Panc1 (cell line): Measurements from ENCODE around the gene BTBD9. TPM values are rescaled to one million over a fixed set of nuclear protein-coding genes. Genes with fewer than 3 reads are reported as not detected.

Source experiments
- ATAC-seq: fragments of 200-7000 bp; cut with Tn5 transposase; 2 replicates; pipeline ENCODE4 v1.9.1; 2020; ENCODE audit warnings: mild to moderate bottlenecking, moderate library complexity
- BruUV-seq: library from RNA; stranded (reverse); fragments of 400-500 nt; replicated peaks from 2 replicates; lab custom pipeline; 2021; lab: Mats Ljungman, UMichigan
- CTCF ChIA-PET: fragments of 300-600 bp; sonication (Branson Sonifier 250); formaldehyde crosslinking; loops from one replicate; lab custom pipeline; 2022; ENCODE audit warnings: antibody characterized with exemption; lab: Charles Lee
- POLR2A ChIA-PET: fragments of 300-600 bp; sonication (Branson Sonifier 250); formaldehyde crosslinking; loops from one replicate; lab custom pipeline; 2022; ENCODE audit warnings: antibody characterized with exemption; lab: Charles Lee
- DNase-seq: peaks from one replicate; pipeline ENCODE4 v3.0.0-alpha.2; 2010; ENCODE audit warnings: low read depth, low spot score
- H3K27ac ChIP-seq: 2 replicates; pipeline ENCODE4 v1.5.1; 2011; ENCODE audit warnings: mild to moderate bottlenecking, low read length, inconsistent platforms
- H3K27me3 ChIP-seq: fragments of 200-500 bp; sonication (Bioruptor generic); 2 replicates; pipeline ENCODE4 v1.6.0; 2014; ENCODE audit warnings: low read length, inconsistent platforms; ENCODE audit not compliant: control insufficient read depth, insufficient read depth
- H3K36me3 ChIP-seq: fragments of 200-500 bp; sonication (Bioruptor generic); 2 replicates; pipeline ENCODE4 v1.5.1; 2014; ENCODE audit warnings: inconsistent platforms, mild to moderate bottlenecking, low read length, moderate library complexity; ENCODE audit not compliant: control insufficient read depth, insufficient read depth
- H3K4me1 ChIP-seq: 2 replicates; pipeline ENCODE4 v1.5.1; 2011; ENCODE audit warnings: inconsistent platforms, mild to moderate bottlenecking, low read length, moderate library complexity; ENCODE audit not compliant: control insufficient read depth, insufficient read depth
- H3K4me3 ChIP-seq, 2 experiments: 2 replicates each; pipeline ENCODE4 v1.5.1; 2011 to 2012; ENCODE audit warnings: low read depth in 2 of 2, low read length in 2 of 2, mild to moderate bottlenecking in 2 of 2, inconsistent platforms in 1 of 2, moderate library complexity in 1 of 2
- H3K9me3 ChIP-seq: fragments of 200-500 bp; sonication (Bioruptor generic); 2 replicates; pipeline ENCODE4 v1.5.1; 2014; ENCODE audit warnings: low read depth, mild to moderate bottlenecking, inconsistent platforms, low read length, moderate library complexity; ENCODE audit not compliant: control insufficient read depth, insufficient read depth
- CTCF ChIP-seq: fragments of 450-650 bp; IDR thresholded peaks from 2 replicates; pipeline ENCODE4 v1.5.1; 2017; ENCODE audit warnings: mild to moderate bottlenecking
- POLR2AphosphoS5 ChIP-seq: IDR thresholded peaks from 2 replicates; pipeline ENCODE4 v1.6.1; 2012; ENCODE audit warnings: mild to moderate bottlenecking, low read depth, low read length, moderate library complexity
- REST ChIP-seq, 2 experiments: IDR thresholded peaks; 2 replicates each; pipeline ENCODE4 v1.6.1; 2011 to 2012; ENCODE audit warnings: low read depth in 2 of 2, control low read depth in 1 of 2, low read length in 1 of 2, mild to moderate bottlenecking in 1 of 2, moderate library complexity in 1 of 2; ENCODE audit not compliant: insufficient read depth in 1 of 2
- SIN3A ChIP-seq: IDR thresholded peaks from 2 replicates; pipeline ENCODE4 v1.6.1; 2012; ENCODE audit warnings: low read depth, mild to moderate bottlenecking, low read length, moderate library complexity, borderline replicate concordance; ENCODE audit not compliant: insufficient read depth
- TCF7L2 ChIP-seq: IDR thresholded peaks from 2 replicates; pipeline ENCODE4 v1.6.1; 2011; ENCODE audit warnings: mild to moderate bottlenecking, low read depth, low read length, inconsistent platforms
- in situ Hi-C: cut with HindIII; loops from 2 replicates; pipeline ENCODE4 v1.10.0; 2016; ENCODE audit warnings: low sequenced_read_pairs, low pct_unique_long_range_greater_than_20kb
- intact Hi-C: fragments of 100-400 bp; cut with micrococcal nuclease; formaldehyde crosslinking; loops from one replicate; pipeline ENCODE4 v1.10.0; 2022; ENCODE audit not compliant: unreplicated experiment
- total RNA-seq: library from RNA; stranded (reverse); gene quantifications from one replicate; pipeline ENCODE4 v1.2.1, GENCODE V29; 2021; ENCODE audit not compliant: unreplicated experiment

Gene BTBD9
- total RNA-seq, 1 experiment from 2014 or later, result 12.8 TPM

GRCh38 chr6:38579010-38579628 is 60.6 kb downstream of the BTBD9 start:
- Histone ChIP-seq H3K27me3 (no peaks in the 10 kb centered on the region), H3K27ac (no peak overlapping the region), H3K4me1 (no peaks in the 10 kb centered on the region), H3K4me3 (no peak overlapping the region), H3K36me3 (no peaks in the 10 kb centered on the region), H3K9me3 (no peaks in the 10 kb centered on the region)
- ATAC-seq, result no peak
- BruUV-seq, result no TSS peak
- CTCF ChIA-PET, result no interaction called here
- TF ChIP-seq SIN3A (no peak), CTCF (no peak), REST (IDR thresholded peaks at IDR 0.05; ENCODE audit: insufficient read depth in 1 of 2, low read depth in 2 of 2, low read length in 1 of 2) (no peak), TCF7L2 (no peak), POLR2AphosphoS5 (no peak)
- no peak for DNase-seq
- intact Hi-C loops (no loop called here), in situ Hi-C loops (no loop called here)
- POLR2A ChIA-PET, result no interaction called here

- intact Hi-C loops (no loop called here), in situ Hi-C loops (no loop called here)
- H3K9me3 ChIP-seq, result no peaks in the 10 kb centered on the region
- ChIA-PET POLR2A (no interaction called here), CTCF (no interaction called here)
- H3K4me1 ChIP-seq, result no peaks in the 10 kb centered on the region
- no peak for ATAC-seq
- no peak overlapping the region for H3K27ac ChIP-seq
- no peak overlapping the region for H3K4me3 ChIP-seq
- H3K36me3 ChIP-seq, result no peaks in the 10 kb centered on the region
- no peak for TF ChIP-seq CTCF
- TF ChIP-seq REST (IDR thresholded peaks at IDR 0.05; ENCODE audit: insufficient read depth in 1 of 2, low read depth in 2 of 2, low read length in 1 of 2), result no peak
- TF ChIP-seq POLR2AphosphoS5, result no peak
- no peak for TF ChIP-seq SIN3A
- TF ChIP-seq TCF7L2, result no peak
- DNase-seq, result no peak
- no peaks in the 10 kb centered on the region for H3K27me3 ChIP-seq
- BruUV-seq, result no TSS peak
These were observed 61.7 kb downstream of the BTBD9 start for GRCh38 chr6:38578075-38578474.
